Measurements from ENCODE around the gene ISOC2.
A peak's percentile ranks its signal among the peaks of the same experiment; 100 is the strongest.

The ISOC2 gene

GRCh38 chr19:55487924-55488687, 26.7 kb upstream of the ISOC2 start, which contains the start of gene SSC5D:
Gene SSC5D (plus strand): TSS chr19:55488436. CDS start chr19:55488590, 154 bp downstream.
- Histone ChIP-seq H3K27me3 (ENCODE audit: control insufficient read depth, insufficient read depth, low read length) (peaks cover 8% of the 10 kb centered on the region), H3K4me3 (ENCODE audit: low read length) (no peak within 1 kb of the TSS), H3K4me1 (ENCODE audit: control insufficient read depth, insufficient read depth, low read length) (peaks cover 36% of the 10 kb centered on the region), H3K9me3 (ENCODE audit: control insufficient read depth, low read length) (no peaks in the 10 kb centered on the region), H3K9ac (ENCODE audit: low read length) (no peak within 1 kb of the TSS), H3K36me3 (ENCODE audit: control insufficient read depth, insufficient read depth, low read length) (no peaks in the 10 kb centered on the region)

- Histone ChIP-seq H3K9ac (ENCODE audit: low read length) (no peak overlapping the region), H3K9me3 (ENCODE audit: control insufficient read depth, low read length) (no peaks in the 10 kb centered on the region), H3K27me3 (ENCODE audit: control insufficient read depth, insufficient read depth, low read length) (peaks cover 6% of the 10 kb centered on the region), H3K4me1 (ENCODE audit: control insufficient read depth, insufficient read depth, low read length) (peaks cover 36% of the 10 kb centered on the region), H3K36me3 (ENCODE audit: control insufficient read depth, insufficient read depth, low read length) (no peaks in the 10 kb centered on the region), H3K4me3 (ENCODE audit: low read length) (no peak overlapping the region)
These were observed 25.8 kb upstream of the ISOC2 start for GRCh38 chr19:55486971-55487923.

GRCh38 chr19:55486043-55486970, 24.9 kb upstream of the ISOC2 start:
- Histone ChIP-seq H3K9ac (ENCODE audit: low read length) (no peak overlapping the region), H3K36me3 (ENCODE audit: control insufficient read depth, insufficient read depth, low read length) (no peaks in the 10 kb centered on the region), H3K9me3 (ENCODE audit: control insufficient read depth, low read length) (no peaks in the 10 kb centered on the region), H3K4me3 (ENCODE audit: low read length) (no peak overlapping the region), H3K27me3 (ENCODE audit: control insufficient read depth, insufficient read depth, low read length) (no peaks in the 10 kb centered on the region), H3K4me1 (ENCODE audit: control insufficient read depth, insufficient read depth, low read length) (peaks cover 32% of the 10 kb centered on the region)

GRCh38 chr19:55485439-55486011, 24.1 kb upstream of the ISOC2 start:
- Histone ChIP-seq H3K27me3 (ENCODE audit: control insufficient read depth, insufficient read depth, low read length) (no peaks in the 10 kb centered on the region), H3K9me3 (ENCODE audit: control insufficient read depth, low read length) (no peaks in the 10 kb centered on the region), H3K9ac (ENCODE audit: low read length) (peak overlapping the region; percentile 57), H3K36me3 (ENCODE audit: control insufficient read depth, insufficient read depth, low read length) (no peaks in the 10 kb centered on the region), H3K4me3 (ENCODE audit: low read length) (peak overlapping the region; percentile 14), H3K4me1 (ENCODE audit: control insufficient read depth, insufficient read depth, low read length) (peaks cover 32% of the 10 kb centered on the region)

GRCh38 chr19:55484593-55485438, 23.4 kb upstream of the ISOC2 start, which contains the start of gene NAT14:
Gene NAT14 (plus strand): TSS chr19:55485188. CDS start chr19:55485709, 521 bp downstream.
- H3K9ac ChIP-seq (ENCODE audit: low read length): peak within 1 kb of the TSS; percentile 57
- peaks cover 32% of the 10 kb centered on the region for H3K4me1 ChIP-seq (ENCODE audit: control insufficient read depth, insufficient read depth, low read length)
- peak within 1 kb of the TSS; percentile 14 for H3K4me3 ChIP-seq (ENCODE audit: low read length)
- no peaks in the 10 kb centered on the region for H3K36me3 ChIP-seq (ENCODE audit: control insufficient read depth, insufficient read depth, low read length)
- no peaks in the 10 kb centered on the region for H3K27me3 ChIP-seq (ENCODE audit: control insufficient read depth, insufficient read depth, low read length)
- H3K9me3 ChIP-seq (ENCODE audit: control insufficient read depth, low read length): no peaks in the 10 kb centered on the region

GRCh38 chr19:55483706-55484592, 22.5 kb upstream of the ISOC2 start:
- Histone ChIP-seq H3K4me3 (ENCODE audit: low read length) (peak overlapping the region; percentile 14), H3K36me3 (ENCODE audit: control insufficient read depth, insufficient read depth, low read length) (no peaks in the 10 kb centered on the region), H3K4me1 (ENCODE audit: control insufficient read depth, insufficient read depth, low read length) (peaks cover 32% of the 10 kb centered on the region), H3K27me3 (ENCODE audit: control insufficient read depth, insufficient read depth, low read length) (no peaks in the 10 kb centered on the region), H3K9me3 (ENCODE audit: control insufficient read depth, low read length) (no peaks in the 10 kb centered on the region), H3K9ac (ENCODE audit: low read length) (peak overlapping the region; percentile 57)

GRCh38 chr19:55482967-55483705, 21.7 kb upstream of the ISOC2 start:
- no peak overlapping the region for H3K4me3 ChIP-seq (ENCODE audit: low read length)
- H3K9ac ChIP-seq (ENCODE audit: low read length): no peak overlapping the region
- H3K27me3 ChIP-seq (ENCODE audit: control insufficient read depth, insufficient read depth, low read length): no peaks in the 10 kb centered on the region
- H3K9me3 ChIP-seq (ENCODE audit: control insufficient read depth, low read length): no peaks in the 10 kb centered on the region
- H3K36me3 ChIP-seq (ENCODE audit: control insufficient read depth, insufficient read depth, low read length): no peaks in the 10 kb centered on the region
- peaks cover 28% of the 10 kb centered on the region for H3K4me1 ChIP-seq (ENCODE audit: control insufficient read depth, insufficient read depth, low read length)

- H3K4me3 ChIP-seq (ENCODE audit: low read length): no peak overlapping the region
- H3K4me1 ChIP-seq (ENCODE audit: control insufficient read depth, insufficient read depth, low read length): peaks cover 23% of the 10 kb centered on the region
- no peak overlapping the region for H3K9ac ChIP-seq (ENCODE audit: low read length)
- no peaks in the 10 kb centered on the region for H3K9me3 ChIP-seq (ENCODE audit: control insufficient read depth, low read length)
- H3K36me3 ChIP-seq (ENCODE audit: control insufficient read depth, insufficient read depth, low read length): no peaks in the 10 kb centered on the region
- no peaks in the 10 kb centered on the region for H3K27me3 ChIP-seq (ENCODE audit: control insufficient read depth, insufficient read depth, low read length)
These were observed 20.9 kb upstream of the ISOC2 start for GRCh38 chr19:55482156-55482961.

GRCh38 chr19:55481794-55482155, 20.3 kb upstream of the ISOC2 start:
- peaks cover 17% of the 10 kb centered on the region for H3K4me1 ChIP-seq (ENCODE audit: control insufficient read depth, insufficient read depth, low read length)
- H3K36me3 ChIP-seq (ENCODE audit: control insufficient read depth, insufficient read depth, low read length): no peaks in the 10 kb centered on the region
- H3K4me3 ChIP-seq (ENCODE audit: low read length): no peak overlapping the region
- H3K9ac ChIP-seq (ENCODE audit: low read length): no peak overlapping the region
- no peaks in the 10 kb centered on the region for H3K9me3 ChIP-seq (ENCODE audit: control insufficient read depth, low read length)
- H3K27me3 ChIP-seq (ENCODE audit: control insufficient read depth, insufficient read depth, low read length): no peaks in the 10 kb centered on the region
